Measurements from ENCODE around the gene PLXNA2.

The PLXNA2 gene

GRCh38 chr1:208275083-208275482 lies 30.9 kb upstream of the PLXNA2 start:
- TF ChIP-seq POLR2AphosphoS5 (IDR thresholded peaks at IDR 0.05; ENCODE audit: low read depth, low read length) (no peak), FOXP2 (optimal IDR thresholded peaks at IDR 0.05; ENCODE audit: borderline replicate concordance, extremely low read depth, extremely low read length, insufficient read depth) (no peak), SIN3A (IDR thresholded peaks at IDR 0.05; ENCODE audit: borderline replicate concordance, insufficient read depth, low read length) (no peak), TAF1 (IDR thresholded peaks at IDR 0.05; ENCODE audit: borderline replicate concordance, insufficient read depth, low read length) (no peak)
- TF ChIP-seq, protein P1, sequence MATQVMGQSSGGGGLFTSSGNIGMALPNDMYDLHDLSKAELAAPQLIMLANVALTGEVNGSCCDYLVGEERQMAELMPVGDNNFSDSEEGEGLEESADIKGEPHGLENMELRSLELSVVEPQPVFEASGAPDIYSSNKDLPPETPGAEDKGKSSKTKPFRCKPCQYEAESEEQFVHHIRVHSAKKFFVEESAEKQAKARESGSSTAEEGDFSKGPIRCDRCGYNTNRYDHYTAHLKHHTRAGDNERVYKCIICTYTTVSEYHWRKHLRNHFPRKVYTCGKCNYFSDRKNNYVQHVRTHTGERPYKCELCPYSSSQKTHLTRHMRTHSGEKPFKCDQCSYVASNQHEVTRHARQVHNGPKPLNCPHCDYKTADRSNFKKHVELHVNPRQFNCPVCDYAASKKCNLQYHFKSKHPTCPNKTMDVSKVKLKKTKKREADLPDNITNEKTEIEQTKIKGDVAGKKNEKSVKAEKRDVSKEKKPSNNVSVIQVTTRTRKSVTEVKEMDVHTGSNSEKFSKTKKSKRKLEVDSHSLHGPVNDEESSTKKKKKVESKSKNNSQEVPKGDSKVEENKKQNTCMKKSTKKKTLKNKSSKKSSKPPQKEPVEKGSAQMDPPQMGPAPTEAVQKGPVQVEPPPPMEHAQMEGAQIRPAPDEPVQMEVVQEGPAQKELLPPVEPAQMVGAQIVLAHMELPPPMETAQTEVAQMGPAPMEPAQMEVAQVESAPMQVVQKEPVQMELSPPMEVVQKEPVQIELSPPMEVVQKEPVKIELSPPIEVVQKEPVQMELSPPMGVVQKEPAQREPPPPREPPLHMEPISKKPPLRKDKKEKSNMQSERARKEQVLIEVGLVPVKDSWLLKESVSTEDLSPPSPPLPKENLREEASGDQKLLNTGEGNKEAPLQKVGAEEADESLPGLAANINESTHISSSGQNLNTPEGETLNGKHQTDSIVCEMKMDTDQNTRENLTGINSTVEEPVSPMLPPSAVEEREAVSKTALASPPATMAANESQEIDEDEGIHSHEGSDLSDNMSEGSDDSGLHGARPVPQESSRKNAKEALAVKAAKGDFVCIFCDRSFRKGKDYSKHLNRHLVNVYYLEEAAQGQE (IDR thresholded peaks at IDR 0.05; ENCODE audit: insufficient read depth in 1 of 2, low read depth in 2 of 2, low read length in 2 of 2): no peak

- TF ChIP-seq FOXP2 (optimal IDR thresholded peaks at IDR 0.05; ENCODE audit: borderline replicate concordance, extremely low read depth, extremely low read length, insufficient read depth) (no peak), POLR2AphosphoS5 (IDR thresholded peaks at IDR 0.05; ENCODE audit: low read depth, low read length) (no peak), SIN3A (IDR thresholded peaks at IDR 0.05; ENCODE audit: borderline replicate concordance, insufficient read depth, low read length) (no peak), TAF1 (IDR thresholded peaks at IDR 0.05; ENCODE audit: borderline replicate concordance, insufficient read depth, low read length) (no peak)
- TF ChIP-seq, protein P1 (IDR thresholded peaks at IDR 0.05; ENCODE audit: insufficient read depth in 1 of 2, low read depth in 2 of 2, low read length in 2 of 2): no peak
Measured at GRCh38 chr1:208273386-208274017, 29.3 kb upstream of the PLXNA2 start.

- TF ChIP-seq TAF1 (IDR thresholded peaks at IDR 0.05; ENCODE audit: borderline replicate concordance, insufficient read depth, low read length): no peak
- no peak for TF ChIP-seq SIN3A (IDR thresholded peaks at IDR 0.05; ENCODE audit: borderline replicate concordance, insufficient read depth, low read length)
- TF ChIP-seq, protein P1 (IDR thresholded peaks at IDR 0.05; ENCODE audit: insufficient read depth in 1 of 2, low read depth in 2 of 2, low read length in 2 of 2): no peak
- no peak for TF ChIP-seq POLR2AphosphoS5 (IDR thresholded peaks at IDR 0.05; ENCODE audit: low read depth, low read length)
- TF ChIP-seq FOXP2 (optimal IDR thresholded peaks at IDR 0.05; ENCODE audit: borderline replicate concordance, extremely low read depth, extremely low read length, insufficient read depth): no peak
Measured at GRCh38 chr1:208272713-208273112, 28.5 kb upstream of the PLXNA2 start.

DNA sequence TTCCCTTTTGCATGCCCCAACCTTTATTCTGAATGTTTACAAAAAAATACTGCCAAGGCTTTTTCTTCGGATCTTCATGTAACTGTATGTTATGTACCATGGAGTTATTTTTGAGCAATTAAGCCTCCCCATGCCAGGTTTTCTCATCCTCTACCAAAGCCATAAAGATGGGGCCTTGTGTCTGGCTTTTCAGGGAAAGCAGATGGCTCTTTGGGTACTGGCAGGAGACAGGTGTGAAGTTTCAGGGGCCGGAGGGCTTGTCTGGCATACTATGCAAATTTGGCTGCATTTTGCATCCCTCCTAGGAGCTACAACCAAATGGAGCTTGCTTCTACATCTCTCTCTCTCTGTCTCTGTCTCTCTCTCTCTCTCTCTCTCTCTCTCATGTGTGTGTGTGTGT lies 28.1 kb upstream of the PLXNA2 start:
- TF ChIP-seq FOXP2 (optimal IDR thresholded peaks at IDR 0.05; ENCODE audit: borderline replicate concordance, extremely low read depth, extremely low read length, insufficient read depth) (no peak), POLR2AphosphoS5 (IDR thresholded peaks at IDR 0.05; ENCODE audit: low read depth, low read length) (no peak), TAF1 (IDR thresholded peaks at IDR 0.05; ENCODE audit: borderline replicate concordance, insufficient read depth, low read length) (no peak), SIN3A (IDR thresholded peaks at IDR 0.05; ENCODE audit: borderline replicate concordance, insufficient read depth, low read length) (no peak)
- TF ChIP-seq, protein P1 (IDR thresholded peaks at IDR 0.05; ENCODE audit: insufficient read depth in 1 of 2, low read depth in 2 of 2, low read length in 2 of 2): no peak
